Activated CD4-positive, alpha-beta T cell treated with anti-CD3 and anti-CD28 coated beads, Interleukin-2, amount 50 U/mL, for 1 hour (primary cell): ENCODE data around the gene LDLRAD2.
A peak's percentile ranks its signal among the peaks of the same experiment; 100 is the strongest.
"Not testable (repeated sequence)": the region's sequence is repeated elsewhere in the genome, so short reads cannot be mapped to it uniquely, and the experiment has no call there.

ENCODE experiments used
- DNase-seq: peaks from one replicate; pipeline ENCODE4 v3.0.0-alpha.2; 2020

The LDLRAD2 gene

GRCh38 chr1:21811875-21812305 lies at the start of gene LDLRAD2:
Gene LDLRAD2 (plus strand): TSS chr1:21812265. CDS start chr1:21812452, 187 bp downstream.
- DNase-seq, result no peak

- no peak for DNase-seq
These were observed 48.8 kb upstream of the LDLRAD2 start for GRCh38 chr1:21763236-21763635.

- no peak for DNase-seq
These were observed 48.2 kb upstream of the LDLRAD2 start for GRCh38 chr1:21763694-21764419.

GRCh38 chr1:21764615-21765423 lies 47.2 kb upstream of the LDLRAD2 start:
- no peak for DNase-seq

- DNase-seq, result no peak
These were observed 45.9 kb upstream of the LDLRAD2 start for GRCh38 chr1:21766210-21766609.

GRCh38 chr1:21767106-21767505 lies 45.0 kb upstream of the LDLRAD2 start:
- not testable (repeated sequence) for DNase-seq

GRCh38 chr1:21770201-21770600 lies 41.9 kb upstream of the LDLRAD2 start:
- DNase-seq, result no peak

- DNase-seq, result not testable (repeated sequence)
These were observed 41.5 kb upstream of the LDLRAD2 start for GRCh38 chr1:21770602-21771001.

GRCh38 chr1:21771672-21772071 lies 40.4 kb upstream of the LDLRAD2 start:
- not testable (repeated sequence) for DNase-seq

GRCh38 chr1:21773585-21773984 lies 38.5 kb upstream of the LDLRAD2 start:
- no peak for DNase-seq

GRCh38 chr1:21774835-21775549 lies 37.1 kb upstream of the LDLRAD2 start:
- DNase-seq, result no peak

- DNase-seq, result no peak
These were observed 36.5 kb upstream of the LDLRAD2 start for GRCh38 chr1:21775550-21775914.

GRCh38 chr1:21775985-21776562 lies 36.0 kb upstream of the LDLRAD2 start:
- DNase-seq, result no peak

- DNase-seq, result not testable (repeated sequence)
These were observed 35.1 kb upstream of the LDLRAD2 start for GRCh38 chr1:21776925-21777324.

- DNase-seq, result no peak
These were observed 33.7 kb upstream of the LDLRAD2 start for GRCh38 chr1:21778405-21778727.

- no peak for DNase-seq
These were observed 32.2 kb upstream of the LDLRAD2 start for GRCh38 chr1:21779613-21780521.

- DNase-seq, result no peak
These were observed 30.2 kb upstream of the LDLRAD2 start for GRCh38 chr1:21781815-21782348.

GRCh38 chr1:21782349-21782867 lies 29.7 kb upstream of the LDLRAD2 start:
- DNase-seq, result peak; percentile 34

GRCh38 chr1:21782868-21783678 lies 29.0 kb upstream of the LDLRAD2 start, which contains the start of gene USP48:
Gene USP48 (minus strand): TSS chr1:21783149. CDS start chr1:21782957, 192 bp downstream.
- peak; percentile 96 for DNase-seq
